Dermis blood vessel endothelial cell (primary cell): ENCODE results near the gene ZNF486. TPM values are rescaled to one million over a fixed set of nuclear protein-coding genes. Genes with fewer than 3 reads are reported as not detected.
"Not testable (repeated sequence)": the region's sequence is repeated elsewhere in the genome, so short reads cannot be mapped to it uniquely, and the experiment has no call there.

Experiments used
- DNase-seq: peaks from one replicate; pipeline ENCODE4 v3.0.0; 2010
- total RNA-seq: library from RNA; depleted of rRNA; stranded (reverse); fragments of >200 nt; gene quantifications from 2 replicates; pipeline ENCODE4 v1.2.3, GENCODE V29; 2014

ZNF486 gene
- total RNA-seq, 1 donor from 2014 or later, result 12.6 TPM

DNA sequence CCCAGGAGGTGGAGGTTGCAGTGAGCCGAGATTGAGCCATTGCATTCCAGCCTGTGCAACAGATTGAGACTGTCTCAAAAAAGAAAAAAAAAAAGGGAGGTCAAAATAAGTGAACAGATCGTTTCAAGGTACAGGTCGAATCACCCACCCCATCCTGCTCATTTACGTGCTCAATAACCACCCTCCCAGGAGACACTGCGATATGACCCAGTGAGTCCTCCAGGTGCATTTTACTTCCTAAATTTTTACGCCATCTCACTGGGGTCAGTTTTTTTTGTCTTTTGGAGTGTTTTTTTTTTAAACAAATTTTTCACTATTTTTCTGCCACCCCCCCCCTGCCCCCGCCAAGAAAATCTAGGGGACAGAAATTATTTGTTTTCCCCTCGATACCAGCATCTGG is 68.1 kb downstream of the ZNF486 start:
- no peak for DNase-seq

DNA sequence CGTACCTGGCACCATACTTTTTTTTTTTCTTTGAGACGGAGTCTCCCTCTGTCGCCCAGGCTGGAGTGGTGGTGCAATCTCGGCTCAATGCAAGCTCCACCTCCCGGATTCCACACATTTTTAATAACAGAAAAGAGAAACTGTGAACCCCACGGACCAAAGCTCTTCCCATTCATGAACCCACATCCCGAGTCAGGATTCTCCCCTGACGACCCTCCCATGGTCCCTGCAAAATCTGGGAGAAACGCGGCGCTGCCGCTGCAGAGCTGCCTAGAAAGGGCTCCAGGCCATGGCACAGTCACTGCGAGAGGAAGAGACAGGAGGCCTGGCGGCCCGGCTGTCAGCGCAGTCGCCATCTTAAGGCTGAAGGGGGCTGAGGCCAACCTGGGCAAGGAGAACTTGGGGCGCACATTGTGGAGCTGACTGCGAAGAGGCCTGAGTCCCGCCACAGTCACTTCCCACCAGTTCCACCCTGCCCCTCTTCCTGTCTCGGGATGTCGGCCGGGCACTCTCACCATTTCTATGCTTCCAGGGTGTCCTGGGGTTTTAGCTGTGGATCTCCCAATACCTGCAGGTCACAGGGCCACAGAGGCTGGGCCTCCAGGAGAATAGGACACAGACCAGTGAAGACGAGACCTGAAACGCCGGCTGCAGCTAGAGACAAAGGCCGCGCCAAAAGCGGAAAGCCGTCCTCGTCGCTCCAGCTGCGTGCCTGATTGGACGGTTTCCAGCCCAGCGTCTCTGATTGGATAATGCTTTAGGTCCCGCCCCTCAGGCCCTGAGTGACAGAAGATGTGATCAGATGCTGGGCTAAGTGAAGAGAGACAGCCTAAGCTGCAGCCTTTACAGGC is 71.0 kb downstream of the ZNF486 start:
- DNase-seq, result peak; percentile 95

DNA sequence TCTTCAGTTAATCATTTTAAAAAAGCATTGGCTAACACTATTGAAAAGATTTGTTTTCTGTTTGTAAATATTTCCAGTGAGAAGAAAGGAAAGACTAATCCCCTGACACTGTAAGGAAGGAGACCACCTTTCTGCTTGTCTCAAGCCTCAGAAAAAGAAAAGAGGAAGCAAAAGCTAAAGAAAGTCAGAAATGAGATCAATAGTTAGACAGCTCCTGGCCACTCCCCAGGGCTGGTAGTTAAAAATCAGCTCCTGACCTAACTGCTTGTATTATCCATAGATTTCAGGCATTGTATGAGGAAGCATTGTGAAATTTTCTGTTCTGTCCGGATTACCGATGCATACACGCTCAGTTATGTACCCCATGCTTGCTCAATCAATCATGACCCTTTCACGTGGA is 76.6 kb downstream of the ZNF486 start:
- no peak for DNase-seq

DNA sequence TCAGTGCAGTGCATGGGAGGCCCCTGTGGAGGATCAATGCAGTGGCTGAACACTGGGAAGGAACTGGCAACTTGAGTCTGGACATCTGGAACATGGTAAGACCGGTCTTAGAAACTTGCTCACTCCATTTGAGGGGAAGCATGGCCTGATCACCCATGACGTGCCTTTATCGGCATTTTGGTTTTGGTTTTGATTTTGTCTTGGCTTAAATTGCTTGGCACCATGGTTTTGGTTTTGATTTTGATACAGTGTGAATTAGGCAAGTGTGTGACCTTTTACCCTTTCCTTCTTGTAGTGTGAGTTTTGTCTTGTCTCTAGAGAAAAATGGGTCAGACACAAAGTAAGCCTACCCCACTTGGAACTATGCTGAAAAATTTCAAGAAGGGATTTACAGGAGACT is 77.3 kb downstream of the ZNF486 start:
- no peak for DNase-seq

DNA sequence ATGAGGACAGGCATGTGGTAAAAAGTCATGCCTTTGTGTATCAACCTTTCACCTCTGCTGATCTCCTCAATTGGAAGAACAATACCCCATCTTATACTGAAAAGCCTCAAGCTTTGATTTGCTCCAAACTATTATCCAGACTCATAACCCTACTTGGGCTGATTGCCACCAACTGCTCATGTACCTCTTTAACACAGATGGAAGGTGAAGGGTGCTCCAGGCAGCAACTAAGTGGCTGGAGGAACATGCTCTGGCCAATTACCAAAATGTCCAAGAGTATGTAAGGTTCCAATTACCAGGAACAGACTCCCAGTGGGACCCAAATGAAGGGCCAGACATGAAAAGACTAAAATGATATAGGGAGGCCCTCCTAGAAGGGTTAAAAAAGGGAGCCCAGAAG is 78.3 kb downstream of the ZNF486 start:
- no peak for DNase-seq

DNA sequence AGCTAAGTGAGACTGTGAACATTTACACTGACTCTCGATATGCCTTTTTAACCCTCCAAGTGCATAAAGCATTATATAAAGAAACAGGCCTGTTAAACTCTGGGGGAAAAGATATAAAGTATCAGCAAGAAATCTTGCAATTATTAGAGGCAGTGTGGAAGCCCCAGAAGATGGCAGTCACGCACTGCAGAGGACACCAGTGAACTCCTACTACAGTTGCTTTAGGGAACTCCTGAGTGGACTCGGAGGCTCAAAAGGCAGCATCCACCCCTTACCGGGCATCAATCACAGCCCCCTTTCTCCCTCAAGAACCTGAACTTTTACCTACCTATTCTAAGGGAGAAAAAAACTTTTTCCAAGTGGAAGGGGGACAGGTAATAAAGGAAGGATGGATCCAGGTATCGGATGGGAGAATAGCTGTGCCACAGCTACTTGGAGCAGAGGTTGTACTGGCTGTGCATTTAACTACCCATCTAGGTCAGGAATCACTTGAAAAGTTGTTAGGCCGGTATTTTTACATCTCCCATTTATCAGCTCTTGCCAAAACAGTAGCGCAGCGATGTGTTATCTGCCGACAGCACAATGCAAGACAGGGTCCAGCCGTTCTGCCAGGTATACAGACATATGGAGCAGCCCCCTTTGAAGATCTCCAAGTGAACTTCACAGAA is 80.1 kb downstream of the ZNF486 start:
- peak; percentile 27 for DNase-seq

DNA sequence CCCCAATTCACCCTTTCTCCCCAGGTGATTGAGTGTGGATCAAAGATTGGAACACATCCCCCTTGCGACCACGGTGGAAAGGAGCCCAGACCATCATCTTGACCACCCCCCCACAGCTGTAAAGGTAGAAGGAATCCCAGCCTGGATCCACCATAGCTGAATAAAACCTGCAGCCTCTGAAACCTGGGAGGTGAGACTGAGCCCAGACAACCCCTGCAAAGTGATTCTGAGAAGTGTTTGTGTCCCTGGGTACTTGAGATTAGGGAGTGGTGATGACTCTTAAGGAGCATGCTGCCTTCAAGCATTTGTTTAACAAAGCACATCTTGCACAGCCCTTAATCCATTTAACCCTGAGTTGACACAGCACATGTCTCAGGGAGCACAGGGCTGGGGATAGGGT is 81.2 kb downstream of the ZNF486 start:
- not testable (repeated sequence) for DNase-seq

Other genes with a start within 250 kb of the ZNF486 start
- 2.7 and 5.4 TPM in 2 replicates for gene ZNF682, start 127.7 kb upstream of the ZNF486 start, total RNA-seq
- gene ZNF90, start 89.2 kb upstream of the ZNF486 start, total RNA-seq, result 0.84 and 1.5 TPM in 2 replicates